Ovary (tissue), 3 donors: ENCODE data around the gene CCL20.

Source experiments
- CTCF ChIP-seq, 3 donors: fragments of 450-650 bp in 2 of 3; fragments of 200-600 bp in 1 of 3; IDR thresholded peaks; one replicate each; pipeline versions ENCODE4 v1.5.1 to v1.8.0; 2016 to 2022; ENCODE audit warnings: antibody characterized with exemption in 3 of 3, mild to moderate bottlenecking in 1 of 3
- EP300 ChIP-seq: sonication (generic); formaldehyde crosslinking; IDR thresholded peaks from one replicate; pipeline ENCODE4 v1.6.1; 2017; ENCODE audit warnings: antibody characterized with exemption
- donor health status: DM: no; HTN: no; CAD: no.

- no peak for TF ChIP-seq CTCF (IDR thresholded peaks at IDR 0.05)
- TF ChIP-seq EP300 = no peak
Observed at GRCh38 chr2:227793148-227793712, 20.4 kb upstream of the CCL20 start.
